HTR-8/SVneo (cell line): ENCODE measurements around the gene ADD3.
"Not testable (repeated sequence)": the region's sequence is repeated elsewhere in the genome, so short reads cannot be mapped to it uniquely, and the experiment has no call there.

ENCODE experiments used
- DNase-seq: peaks from one replicate; pipeline ENCODE4 v3.0.0; 2011; ENCODE audit warnings: low spot score, mixed read lengths; ENCODE audit not compliant: insufficient read length
- FAIRE-seq: peaks from 2 replicates; lab custom pipeline; 2011; peaks lifted over from hg19 to GRCh38; lab: Jason Lieb, UNC

ADD3 gene

DNA sequence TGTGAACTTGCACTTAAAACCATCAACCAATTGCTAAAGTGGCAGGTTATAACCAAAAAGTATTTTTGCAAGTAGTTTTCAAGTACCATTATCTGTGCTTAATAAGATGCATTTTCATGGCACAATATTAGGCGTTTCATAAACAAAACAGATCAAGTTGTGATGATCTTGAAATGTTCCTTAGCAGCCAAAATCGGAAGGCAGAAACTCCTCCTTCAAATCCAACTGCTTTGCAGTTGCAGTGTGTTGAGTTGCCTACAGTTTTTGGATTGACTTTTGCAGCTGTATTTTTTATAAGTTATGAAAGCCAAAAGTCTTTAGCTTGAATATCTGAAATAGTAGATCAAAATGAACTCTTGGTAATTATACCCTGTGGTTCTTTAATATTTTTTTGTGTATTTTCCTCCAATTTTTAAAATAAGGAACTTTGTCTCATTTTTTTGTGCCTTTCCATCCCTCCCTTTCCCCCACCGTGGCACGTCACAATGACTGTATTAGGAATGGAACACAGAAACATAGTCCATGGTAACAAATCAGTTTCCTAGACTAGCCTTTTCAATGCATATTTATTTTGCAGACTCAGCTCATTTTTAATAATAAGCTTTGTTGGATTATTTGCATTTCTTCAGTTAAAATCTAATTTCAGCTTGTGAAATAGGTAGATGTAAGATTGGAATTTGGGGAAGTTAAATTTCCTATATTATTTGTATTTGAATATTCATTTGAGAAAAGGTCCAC is 80.8 kb downstream of the ADD3 start:
- DNase-seq (no peak), FAIRE-seq (no peak)

DNA sequence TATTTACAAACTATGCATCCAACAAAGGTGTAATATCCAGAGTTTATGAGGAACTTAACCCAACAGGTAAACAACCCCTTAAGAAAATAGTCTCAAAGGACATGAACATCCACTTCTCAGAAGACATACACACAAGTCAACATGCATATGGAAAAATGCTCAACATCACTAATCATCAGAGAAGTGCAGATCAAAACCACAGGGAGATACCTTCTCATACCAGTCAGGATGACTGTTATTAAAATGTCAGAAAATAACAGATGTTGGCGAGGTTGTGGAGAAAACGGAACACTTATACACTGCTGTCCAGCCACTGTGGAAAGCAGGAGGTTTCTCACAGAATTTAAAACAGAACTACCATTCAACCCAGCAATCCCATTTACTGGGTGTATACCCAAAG is 84.0 kb downstream of the ADD3 start:
- no peak for DNase-seq
- no peak for FAIRE-seq

DNA sequence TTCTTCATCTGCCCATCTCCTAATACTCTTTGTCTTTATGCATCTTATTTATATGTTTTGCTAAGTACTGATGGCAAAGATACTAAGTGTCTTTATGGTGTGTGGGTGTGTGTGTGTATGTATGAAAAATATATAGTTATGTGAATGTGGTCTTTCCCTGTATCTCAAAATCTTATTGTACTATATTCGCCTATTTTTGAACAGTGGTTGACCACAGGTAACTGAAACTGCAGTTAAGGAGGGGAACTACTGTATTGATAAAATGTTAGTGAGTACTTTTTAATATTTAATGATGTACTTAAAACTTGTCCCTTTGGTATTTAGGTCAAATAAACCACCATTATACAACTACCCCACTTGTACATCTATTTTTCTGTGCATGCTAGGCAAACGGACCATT is 85.9 kb downstream of the ADD3 start:
- DNase-seq: no peak
- FAIRE-seq: no peak

GRCh38 chr10:110094786-110095185 is 87.0 kb downstream of the ADD3 start:
- FAIRE-seq (no peak), DNase-seq (no peak)

GRCh38 chr10:110101464-110102144 is 93.8 kb downstream of the ADD3 start:
- FAIRE-seq: no peak
- no peak for DNase-seq

- FAIRE-seq: no peak
- no peak for DNase-seq
These were observed 96.2 kb downstream of the ADD3 start for GRCh38 chr10:110103921-110104461.

DNA sequence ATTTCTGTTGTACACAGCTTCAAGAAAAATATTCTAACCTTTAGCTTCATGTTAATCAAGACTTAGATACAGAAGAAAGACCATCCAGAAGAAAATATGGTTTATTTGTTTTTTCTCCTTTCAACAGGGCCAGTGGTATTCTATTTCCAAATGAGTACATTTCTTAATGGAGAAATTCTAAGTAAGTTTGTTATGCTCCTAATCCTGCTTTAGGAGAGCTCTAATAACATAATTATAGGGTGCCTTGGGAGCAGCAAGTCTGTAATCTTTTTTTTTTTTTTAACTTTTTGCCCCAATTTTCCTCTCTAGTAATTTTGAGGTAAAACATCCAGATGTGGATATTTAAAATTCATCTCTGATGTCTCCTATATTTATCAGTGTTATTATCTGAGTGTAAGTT is 98.1 kb downstream of the ADD3 start:
- DNase-seq: no peak
- FAIRE-seq: no peak

DNA sequence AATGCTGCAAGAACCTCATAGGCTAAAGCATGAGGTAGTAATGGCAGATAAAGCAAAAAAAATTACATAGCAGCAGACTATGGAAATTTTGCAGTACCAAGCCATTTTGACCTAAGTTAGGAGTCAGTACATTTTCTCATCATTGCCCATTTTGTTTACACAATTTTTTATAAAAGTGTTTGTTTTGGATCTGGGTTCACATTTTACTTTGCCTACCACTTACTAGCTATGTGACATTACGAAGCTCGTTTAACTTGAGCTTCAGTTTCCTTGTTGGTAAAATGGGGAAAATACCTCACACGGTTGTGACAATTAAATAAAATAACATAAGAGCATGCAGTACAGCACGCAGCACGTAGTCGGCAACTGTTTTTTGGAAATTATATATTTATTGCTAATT is 99.6 kb downstream of the ADD3 start:
- no peak for FAIRE-seq
- DNase-seq: no peak

DNA sequence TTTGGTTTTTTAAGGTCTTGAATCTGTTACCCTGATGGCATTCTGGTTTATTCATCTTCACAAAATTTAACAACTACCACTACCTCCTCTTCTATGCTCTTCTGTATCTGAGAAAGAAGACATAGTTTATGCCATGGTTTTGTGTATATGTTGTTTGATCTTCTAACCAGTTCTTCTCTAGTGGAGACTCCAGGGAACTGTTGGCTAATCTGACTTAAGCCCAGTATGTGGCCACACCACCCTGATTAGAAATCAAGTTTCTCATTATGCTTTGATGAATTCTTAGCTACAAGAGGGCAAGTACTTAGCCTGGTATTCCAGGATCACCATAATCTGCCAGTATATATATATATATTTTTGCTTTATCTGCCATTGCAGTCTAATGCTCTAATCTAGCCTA is 100.1 kb downstream of the ADD3 start:
- DNase-seq: no peak
- FAIRE-seq: no peak

DNA sequence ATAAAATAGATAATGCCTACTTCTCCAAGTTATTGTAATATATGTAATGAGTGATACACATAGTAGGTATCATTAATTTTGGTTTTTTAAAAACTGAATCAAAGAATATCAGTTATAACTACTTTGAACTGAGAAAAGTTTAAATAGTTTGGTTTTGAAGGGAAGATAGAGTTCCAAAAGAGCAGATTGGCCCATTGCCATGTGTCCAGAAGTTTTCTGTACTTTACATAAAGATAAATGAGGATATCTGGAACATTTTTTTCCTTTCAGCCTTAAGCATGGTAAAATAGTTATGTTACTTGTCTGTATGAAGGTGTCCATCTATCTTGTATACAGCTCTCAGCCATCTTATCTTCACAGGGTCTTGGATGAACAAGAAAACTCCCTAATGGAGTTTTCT is 101.7 kb downstream of the ADD3 start:
- no peak for DNase-seq
- FAIRE-seq: no peak

- no peak for FAIRE-seq
- DNase-seq: no peak
These were observed 102.6 kb downstream of the ADD3 start for GRCh38 chr10:110110338-110110737.

DNA sequence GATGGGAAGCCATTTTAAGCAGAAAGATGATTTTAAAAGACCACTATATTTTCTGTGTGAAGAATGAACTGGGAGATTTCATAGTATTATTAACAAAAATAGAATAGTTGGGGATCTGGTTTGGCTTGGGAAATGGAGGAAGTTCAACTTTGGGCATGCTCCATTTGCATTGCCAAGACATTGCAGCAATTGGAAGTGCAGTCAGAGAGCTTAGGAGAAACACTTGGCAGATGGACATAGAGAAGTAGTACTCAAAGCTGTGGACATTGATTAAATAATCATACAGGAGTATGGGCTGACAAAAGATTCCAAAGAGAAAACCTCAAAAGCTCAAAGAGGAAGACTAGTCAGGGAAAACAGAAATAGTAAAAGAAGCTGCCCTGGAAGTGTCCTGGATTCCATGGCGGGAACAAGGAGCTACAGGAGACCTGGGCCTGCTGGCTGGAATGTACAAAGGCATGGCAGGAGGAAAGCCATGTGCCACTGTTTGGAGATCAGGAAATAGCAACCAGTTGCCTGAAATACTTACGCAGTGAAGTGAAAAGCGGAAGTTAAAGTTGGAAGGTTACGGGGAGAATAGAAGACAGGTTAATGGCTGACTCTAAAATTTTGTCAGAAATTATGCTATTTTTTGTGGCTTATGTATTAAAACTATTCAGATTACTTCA is 106.0 kb downstream of the ADD3 start:
- no peak for FAIRE-seq

GRCh38 chr10:110114668-110115067 is 106.9 kb downstream of the ADD3 start:
- DNase-seq, FAIRE-seq: not testable (repeated sequence)

More for the DNA sequence above, 106.0 kb downstream of the ADD3 start:
- DNase-seq: no peak

- DNase-seq (no peak), FAIRE-seq (no peak)
These were observed 108.2 kb downstream of the ADD3 start for GRCh38 chr10:110115784-110116520.

DNA sequence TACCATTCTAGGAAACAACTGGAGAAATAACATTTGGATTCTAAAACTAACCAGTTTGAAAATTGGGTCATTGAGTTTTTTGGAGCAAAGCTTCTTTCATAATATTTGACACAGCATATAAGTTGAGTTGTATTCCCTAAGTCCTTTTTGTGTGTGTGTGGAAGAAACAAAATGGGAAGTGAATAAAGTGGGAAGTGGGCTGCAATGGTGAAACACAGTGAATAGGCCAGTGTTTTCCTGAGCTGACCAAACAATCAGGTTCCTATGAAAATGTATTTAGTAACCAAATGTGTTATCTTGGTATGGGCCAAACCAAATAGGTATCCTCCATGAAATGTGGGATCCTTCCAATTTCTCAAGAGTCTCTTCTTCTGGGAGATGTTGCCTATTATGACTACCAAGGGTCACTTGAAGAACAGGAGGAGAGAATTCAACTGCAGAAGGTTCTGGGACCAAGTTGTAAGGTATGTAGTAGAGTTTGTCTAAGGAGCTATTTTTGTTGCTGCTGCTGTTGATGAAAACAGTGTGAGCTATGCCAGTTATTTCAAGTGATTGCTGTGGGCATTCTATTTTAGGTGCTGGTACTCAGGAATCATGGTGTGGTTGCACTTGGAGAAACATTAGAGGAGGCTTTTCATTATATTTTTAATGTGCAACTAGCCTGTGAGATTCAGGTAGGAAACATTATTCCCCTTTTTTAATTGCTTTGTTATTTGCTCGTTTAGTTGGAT is 111.3 kb downstream of the ADD3 start:
- no peak for DNase-seq
- no peak for FAIRE-seq

DNA sequence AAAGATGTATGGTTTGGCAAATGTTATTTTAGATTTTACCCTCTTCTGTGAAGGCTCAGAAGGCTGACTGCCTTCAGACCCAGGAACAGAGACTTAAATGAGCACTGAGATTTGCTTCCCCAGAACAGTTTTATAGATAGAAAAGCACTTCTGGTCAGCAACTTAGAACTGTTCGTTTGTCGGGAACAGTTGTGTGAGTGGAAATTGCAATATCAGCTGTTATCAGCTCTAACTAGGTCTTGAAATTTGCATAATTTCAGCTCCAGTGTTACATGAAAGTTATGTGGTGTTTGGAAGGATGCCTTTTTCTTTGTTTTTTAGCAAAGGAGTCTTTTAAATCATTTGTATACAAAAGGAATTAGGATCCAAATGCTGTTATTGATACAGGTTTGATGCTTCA is 115.8 kb downstream of the ADD3 start:
- FAIRE-seq (no peak), DNase-seq (no peak)

- no peak for FAIRE-seq
These were observed 121.7 kb downstream of the ADD3 start for GRCh38 chr10:110129490-110129889.

GRCh38 chr10:110134917-110135316 is 127.1 kb downstream of the ADD3 start:
- no peak for FAIRE-seq
- no peak for DNase-seq

More at GRCh38 chr10:110129490-110129889, 121.7 kb downstream of the ADD3 start:
- DNase-seq: no peak

- FAIRE-seq, DNase-seq: not testable (repeated sequence)
These were observed 128.1 kb downstream of the ADD3 start for GRCh38 chr10:110135836-110136235.

GRCh38 chr10:110137142-110137545 is 129.4 kb downstream of the ADD3 start:
- FAIRE-seq (peak; percentile 38), DNase-seq (peak; percentile 59)
